Astrocyte (in vitro differentiated cells and primary cell): Measurements from ENCODE around the gene LRMDA. TPM values are rescaled to one million over a fixed set of nuclear protein-coding genes. Genes with fewer than 3 reads are reported as not detected.
A peak's percentile ranks its signal among the peaks of the same experiment; 100 is the strongest.

Experiments
- DNase-seq: peaks from one replicate; pipeline ENCODE4 v3.0.0-alpha.2; 2010; ENCODE audit warnings: low read depth
- FAIRE-seq: peaks from 2 replicates; lab custom pipeline; 2011; peaks lifted over from hg19 to GRCh38; lab: Jason Lieb, UNC
- H2AFZ ChIP-seq: 2 replicates; pipeline ENCODE4 v1.6.0; 2012; ENCODE audit warnings: low read depth, low read length, inconsistent platforms
- H3K27ac ChIP-seq: 2 replicates; pipeline ENCODE4 v1.5.1; 2011; ENCODE audit warnings: low read depth, low read length, inconsistent platforms
- H3K27me3 ChIP-seq: 2 replicates; pipeline ENCODE4 v1.6.0; 2011; ENCODE audit warnings: low read length, inconsistent platforms; ENCODE audit not compliant: insufficient read depth
- H3K36me3 ChIP-seq: 2 replicates; pipeline ENCODE4 v1.5.1; 2011; ENCODE audit warnings: low read length, inconsistent platforms; ENCODE audit not compliant: insufficient read depth
- H3K4me1 ChIP-seq: 2 replicates; pipeline ENCODE4 v1.5.1; 2011; ENCODE audit warnings: low read length, inconsistent platforms; ENCODE audit not compliant: insufficient read depth
- H3K4me2 ChIP-seq: 2 replicates; pipeline ENCODE4 v1.6.0; 2012; ENCODE audit warnings: low read length, inconsistent platforms
- H3K4me3 ChIP-seq: 2 replicates; pipeline ENCODE4 v1.5.1; 2011; ENCODE audit warnings: low read depth, mild to moderate bottlenecking, low read length, inconsistent platforms; ENCODE audit not compliant: insufficient read depth
- H3K79me2 ChIP-seq: 2 replicates; pipeline ENCODE4 v1.6.0; 2012; ENCODE audit warnings: mild to moderate bottlenecking, low read length, inconsistent platforms; ENCODE audit not compliant: insufficient read depth
- H3K9ac ChIP-seq: 2 replicates; pipeline ENCODE4 v1.6.0; 2012; ENCODE audit warnings: mild to moderate bottlenecking, low read length, inconsistent platforms
- H3K9me3 ChIP-seq: 2 replicates; pipeline ENCODE4 v1.5.1; 2012; ENCODE audit warnings: low read depth, mild to moderate bottlenecking, low read length, inconsistent platforms; ENCODE audit not compliant: insufficient read depth
- H4K20me1 ChIP-seq: 2 replicates; pipeline ENCODE4 v1.6.0; 2012; ENCODE audit warnings: low read length, inconsistent platforms; ENCODE audit not compliant: insufficient read depth
- H3K27ac Mint-ChIP-seq: one replicate; pipeline ENCODE4 v1.8.0; 2021; ENCODE audit warnings: mild to moderate bottlenecking, mixed read lengths; ENCODE audit not compliant: unreplicated experiment
- H3K27me3 Mint-ChIP-seq: one replicate; pipeline ENCODE4 v1.8.0; 2021; ENCODE audit warnings: low read depth, mixed read lengths; ENCODE audit not compliant: unreplicated experiment
- H3K36me3 Mint-ChIP-seq: one replicate; pipeline ENCODE4 v1.8.0; 2021; ENCODE audit warnings: low read depth, mixed read lengths; ENCODE audit not compliant: unreplicated experiment
- H3K4me1 Mint-ChIP-seq: one replicate; pipeline ENCODE4 v1.8.0; 2021; ENCODE audit warnings: low read depth, mixed read lengths; ENCODE audit not compliant: unreplicated experiment
- H3K4me3 Mint-ChIP-seq: one replicate; pipeline ENCODE4 v1.8.0; 2021; ENCODE audit warnings: mild to moderate bottlenecking, moderate library complexity, mixed read lengths; ENCODE audit not compliant: unreplicated experiment
- H3K9me3 Mint-ChIP-seq: one replicate; pipeline ENCODE4 v1.8.0; 2021; ENCODE audit warnings: mild to moderate bottlenecking, mixed read lengths; ENCODE audit not compliant: unreplicated experiment
- EZH2 ChIP-seq: IDR thresholded peaks from 2 replicates; pipeline ENCODE4 v1.6.1; 2012; ENCODE audit warnings: mild to moderate bottlenecking, low read length, inconsistent platforms; ENCODE audit not compliant: insufficient read depth
- total RNA-seq: library from RNA; stranded (reverse); gene quantifications from 2 replicates; pipeline ENCODE4 v1.2.1, GENCODE V29; 2021
- TF ChIP-seq, protein P1 (sequence below): IDR thresholded peaks from 2 replicates; pipeline ENCODE4 v1.5.1; 2011; ENCODE audit warnings: low read depth, mild to moderate bottlenecking, inconsistent platforms, low read length, moderate library complexity; ENCODE audit not compliant: insufficient read depth

Gene LRMDA
- total RNA-seq, 1 donor from 2014 or later = 2.7 TPM

DNA sequence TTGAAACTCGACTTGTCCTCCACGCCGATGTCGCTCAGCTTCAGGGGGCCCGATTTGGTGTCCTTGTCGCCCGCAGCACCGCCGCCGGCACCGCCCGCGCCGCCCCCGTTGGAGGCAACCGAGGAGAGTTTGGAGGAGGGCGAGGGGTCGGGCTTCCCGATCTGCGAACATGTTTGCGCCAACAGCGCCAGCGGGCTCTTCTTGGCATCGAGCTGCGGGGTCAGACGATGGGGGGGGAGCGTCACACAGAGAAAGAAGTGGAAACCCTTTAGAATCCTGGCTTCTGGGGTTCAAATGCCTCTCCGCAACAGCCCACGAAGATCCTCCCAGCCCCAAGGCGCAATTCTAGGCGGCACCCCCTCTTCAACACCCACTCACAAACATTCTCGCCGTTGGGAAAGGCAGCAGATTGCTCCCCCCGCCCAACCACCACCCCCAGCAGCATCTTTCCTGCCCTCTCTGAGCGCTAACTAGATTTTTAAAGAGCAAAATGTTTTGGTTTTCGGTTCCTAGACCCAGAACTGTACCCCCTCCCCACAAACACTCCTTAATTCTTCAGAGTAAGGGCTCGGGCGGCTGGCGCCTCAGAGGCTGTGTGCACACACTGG is 31.2 kb upstream of the LRMDA start:
- H3K27ac Mint-ChIP-seq = peak overlapping the region; percentile 89
- H3K79me2 ChIP-seq = peaks cover 46% of the 10 kb centered on the region

DNA sequence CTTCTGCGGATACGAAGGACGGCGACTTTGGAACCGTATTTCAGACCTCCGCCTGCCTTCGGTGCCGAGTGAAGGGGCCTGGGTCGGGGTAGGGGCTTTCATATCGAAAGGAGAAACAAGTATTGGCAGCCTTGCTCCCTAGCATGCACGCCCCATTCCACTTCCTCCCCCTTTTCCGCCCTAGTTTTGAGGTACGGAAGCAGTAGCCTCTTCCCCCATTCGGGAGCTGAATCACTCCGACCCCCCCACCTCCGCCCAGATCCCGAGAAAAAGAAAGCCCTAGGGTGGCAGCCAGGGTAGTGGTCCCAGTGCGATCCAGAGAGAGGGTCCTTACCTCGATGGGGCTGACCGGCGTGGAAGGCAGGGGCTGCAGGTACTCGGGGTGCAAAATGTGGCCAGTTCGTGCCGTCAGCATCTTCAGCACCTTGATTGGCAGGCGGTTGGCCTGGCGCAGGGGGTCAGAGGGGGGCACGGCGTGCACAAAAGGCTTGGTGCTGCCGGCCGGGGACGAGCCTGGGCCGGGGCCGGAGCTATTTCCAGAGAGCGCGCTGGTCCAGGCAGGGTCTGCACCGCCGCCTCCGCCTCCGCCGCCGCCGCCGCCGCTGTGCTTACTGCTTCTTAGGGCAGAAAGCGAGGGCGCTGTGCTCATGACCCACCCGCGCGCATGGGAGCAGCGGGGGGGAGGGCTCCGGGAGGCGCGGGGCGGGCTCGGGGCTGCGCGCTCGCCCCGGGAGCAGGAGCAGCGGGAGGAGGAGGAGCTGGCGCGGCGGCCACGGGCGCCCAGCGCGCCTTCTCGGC is 30.5 kb upstream of the LRMDA start:
- DNase-seq (no peak), FAIRE-seq (no peak)
- no peak overlapping the region for H3K27ac Mint-ChIP-seq
- H3K9ac ChIP-seq = peak overlapping the region; percentile 93
- H4K20me1 ChIP-seq = peaks cover 34% of the 10 kb centered on the region
- peaks cover 21% of the 10 kb centered on the region for H3K27me3 ChIP-seq
- peak overlapping the region; percentile 89 for H3K4me3 ChIP-seq
- H3K27ac ChIP-seq = peak overlapping the region; percentile 85
- no peaks in the 10 kb centered on the region for H3K9me3 ChIP-seq
- no peak for TF ChIP-seq EZH2
- TF ChIP-seq, protein P1, sequence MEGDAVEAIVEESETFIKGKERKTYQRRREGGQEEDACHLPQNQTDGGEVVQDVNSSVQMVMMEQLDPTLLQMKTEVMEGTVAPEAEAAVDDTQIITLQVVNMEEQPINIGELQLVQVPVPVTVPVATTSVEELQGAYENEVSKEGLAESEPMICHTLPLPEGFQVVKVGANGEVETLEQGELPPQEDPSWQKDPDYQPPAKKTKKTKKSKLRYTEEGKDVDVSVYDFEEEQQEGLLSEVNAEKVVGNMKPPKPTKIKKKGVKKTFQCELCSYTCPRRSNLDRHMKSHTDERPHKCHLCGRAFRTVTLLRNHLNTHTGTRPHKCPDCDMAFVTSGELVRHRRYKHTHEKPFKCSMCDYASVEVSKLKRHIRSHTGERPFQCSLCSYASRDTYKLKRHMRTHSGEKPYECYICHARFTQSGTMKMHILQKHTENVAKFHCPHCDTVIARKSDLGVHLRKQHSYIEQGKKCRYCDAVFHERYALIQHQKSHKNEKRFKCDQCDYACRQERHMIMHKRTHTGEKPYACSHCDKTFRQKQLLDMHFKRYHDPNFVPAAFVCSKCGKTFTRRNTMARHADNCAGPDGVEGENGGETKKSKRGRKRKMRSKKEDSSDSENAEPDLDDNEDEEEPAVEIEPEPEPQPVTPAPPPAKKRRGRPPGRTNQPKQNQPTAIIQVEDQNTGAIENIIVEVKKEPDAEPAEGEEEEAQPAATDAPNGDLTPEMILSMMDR = no peak
- peak overlapping the region; percentile 96 for H3K4me3 Mint-ChIP-seq
- peak overlapping the region; percentile 100 for H3K4me2 ChIP-seq
- H3K27me3 Mint-ChIP-seq = peaks cover 29% of the 10 kb centered on the region
- H3K4me1 Mint-ChIP-seq = peaks cover 5% of the 10 kb centered on the region
- peak overlapping the region; percentile 60 for H2AFZ ChIP-seq
- H3K4me1 ChIP-seq = peaks cover 23% of the 10 kb centered on the region
- peaks cover 46% of the 10 kb centered on the region for H3K79me2 ChIP-seq
- peaks cover 4% of the 10 kb centered on the region for H3K36me3 Mint-ChIP-seq
- no peaks in the 10 kb centered on the region for H3K36me3 ChIP-seq
- H3K9me3 Mint-ChIP-seq = peaks cover 6% of the 10 kb centered on the region

More for the DNA sequence above, 31.2 kb upstream of the LRMDA start:
- H3K4me1 ChIP-seq = peaks cover 23% of the 10 kb centered on the region
- peaks cover 16% of the 10 kb centered on the region for H3K27me3 ChIP-seq
- peak overlapping the region; percentile 100 for H3K4me2 ChIP-seq
- H3K4me3 Mint-ChIP-seq = peak overlapping the region; percentile 96
- H3K4me3 ChIP-seq = peak overlapping the region; percentile 89
- H3K9me3 ChIP-seq = no peaks in the 10 kb centered on the region
- FAIRE-seq (no peak), DNase-seq (no peak)
- H3K9ac ChIP-seq = peak overlapping the region; percentile 93
- peaks cover 34% of the 10 kb centered on the region for H4K20me1 ChIP-seq
- H2AFZ ChIP-seq = peak overlapping the region; percentile 60
- H3K27ac ChIP-seq = peak overlapping the region; percentile 85
- H3K27me3 Mint-ChIP-seq = peaks cover 27% of the 10 kb centered on the region
- H3K36me3 ChIP-seq = no peaks in the 10 kb centered on the region
- H3K9me3 Mint-ChIP-seq = peaks cover 4% of the 10 kb centered on the region
- H3K4me1 Mint-ChIP-seq = peaks cover 5% of the 10 kb centered on the region
- peaks cover 2% of the 10 kb centered on the region for H3K36me3 Mint-ChIP-seq
- TF ChIP-seq, protein P1 = no peak
- TF ChIP-seq EZH2 = no peak
